Measurements from ENCODE around the gene ABCC3. TPM values are rescaled to one million over a fixed set of nuclear protein-coding genes. Genes with fewer than 3 reads are reported as not detected.

The ABCC3 gene
- total and polyA plus RNA-seq, 2 of the 8 experiments (the other 6 are each of a cell fraction or from before 2014, with no cell fraction given): 0.35 to 0.37 TPM

DNA sequence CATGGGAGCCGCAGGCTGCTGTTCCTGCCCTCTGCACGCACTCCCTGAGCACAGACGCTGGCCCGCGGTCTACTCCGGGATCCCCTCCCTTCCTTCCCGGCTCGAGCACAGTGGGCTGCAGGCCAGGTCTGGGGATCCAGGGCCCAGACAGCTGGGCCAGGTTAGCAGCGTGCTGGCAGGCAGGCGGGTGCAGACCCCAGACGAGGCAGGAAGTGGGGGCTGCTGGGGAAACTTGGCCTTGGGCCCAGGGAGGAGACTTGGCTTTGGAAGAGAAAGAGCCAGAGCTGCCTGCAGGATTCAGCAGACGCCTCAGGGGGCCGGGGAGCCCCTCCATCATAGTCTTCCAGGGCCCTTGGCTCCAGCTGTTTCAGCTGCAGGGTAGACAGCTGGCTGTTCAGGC is 30.2 kb upstream of the ABCC3 start:
- DNase-seq (ENCODE audit: low read depth in 1 of 2, low spot score in 2 of 2): no peak
- TF ChIP-seq KDM1A (IDR thresholded peaks at IDR 0.05; ENCODE audit: borderline replicate concordance, low read length): no peak
- TF ChIP-seq CBX8 (IDR thresholded peaks at IDR 0.05; ENCODE audit: borderline replicate concordance, low read depth, low read length): no peak
- TF ChIP-seq CEBPB (IDR thresholded peaks at IDR 0.05; ENCODE audit: low read depth, low read length): no peak
- TF ChIP-seq POLR2AphosphoS5 (IDR thresholded peaks at IDR 0.05; ENCODE audit: low read depth, low read length): no peak
- no peak for TF ChIP-seq BCL11A (IDR thresholded peaks at IDR 0.05; ENCODE audit: low read depth in 2 of 2, low read length in 2 of 2)
- no peak for TF ChIP-seq SP1 (IDR thresholded peaks at IDR 0.05; ENCODE audit: low read depth, low read length)
- TF ChIP-seq POLR2A (IDR thresholded peaks at IDR 0.05; ENCODE audit: control extremely low read depth in 1 of 2, low read depth in 2 of 2, low read length in 2 of 2): no peak
- TF ChIP-seq CHD2 (IDR thresholded peaks at IDR 0.05; ENCODE audit: low read length): no peak
- TF ChIP-seq TBP (IDR thresholded peaks at IDR 0.05; ENCODE audit: low read depth, low read length): no peak
- TF ChIP-seq POU5F1 (IDR thresholded peaks at IDR 0.05; ENCODE audit: low read depth, low read length): no peak
- no peak for TF ChIP-seq EGR1 (IDR thresholded peaks at IDR 0.05; ENCODE audit: borderline replicate concordance, low read depth, low read length)
- no peak for TF ChIP-seq GTF2F1 (IDR thresholded peaks at IDR 0.05; ENCODE audit: borderline replicate concordance, low read depth, low read length)
- TF ChIP-seq RNF2 (IDR thresholded peaks at IDR 0.05; ENCODE audit: borderline replicate concordance, low read depth, low read length, missing control alignments, poor library complexity, severe bottlenecking): no peak
- no peak for TF ChIP-seq RAD21 (IDR thresholded peaks at IDR 0.05 in 1 of 2, conservative IDR thresholded peaks at IDR 0.05 in 1 of 2; ENCODE audit: low read depth in 2 of 2, low read length in 2 of 2)
- TF ChIP-seq CTBP2 (IDR thresholded peaks at IDR 0.05; ENCODE audit: borderline replicate concordance, insufficient read depth, insufficient read length, low read length): no peak

More for the DNA sequence above, 30.2 kb upstream of the ABCC3 start:
- H3K9ac ChIP-seq (replicated peaks in 1 of 4; ENCODE audit: extremely low read depth in 1 of 4, low read depth in 3 of 4, low read length in 3 of 4): no peak overlapping the region
- H3K4ac ChIP-seq (replicated peaks; ENCODE audit: insufficient read length, low read depth, low read length): no peak overlapping the region
- FAIRE-seq: no peak
- H2BK15ac ChIP-seq (ENCODE audit: low read length): no peak overlapping the region
- H3K79me2 ChIP-seq (ENCODE audit: control insufficient read depth in 1 of 2, insufficient read depth in 2 of 2, low read length in 2 of 2): no peaks in the 10 kb centered on the region
- H3K4me2 ChIP-seq (ENCODE audit: insufficient read depth in 1 of 2, low read depth in 2 of 2, low read length in 2 of 2): no peak overlapping the region
- H3K14ac ChIP-seq (ENCODE audit: insufficient read length): no peak overlapping the region
- H2AK5ac ChIP-seq (ENCODE audit: low read depth, low read length): no peak overlapping the region
- no peak overlapping the region for H2BK12ac ChIP-seq (ENCODE audit: low read depth, low read length)
- peak overlapping the region; percentile 32 for H3K18ac ChIP-seq (ENCODE audit: extremely low read depth, low read length)
- no peaks in the 10 kb centered on the region for H3K23me2 ChIP-seq (ENCODE audit: low read depth, low read length)
- H2BK20ac ChIP-seq (ENCODE audit: low read length): no peak overlapping the region
- no peak overlapping the region for H4K5ac ChIP-seq (ENCODE audit: insufficient read length, low read depth, low read length)
- ChIA-PET CTCF (ENCODE audit: partially characterized antibody) (interaction anchor here (0.9 to 19.7 kb wide), 12 partner anchors 8 to 91 kb away, joined by 3 to 300 read pairs (median 8); partner anchors contain the start of genes ABCC3 and EPN3), POLR2A (ENCODE audit: partially characterized antibody) (interaction anchor here (1.4 kb wide), 1 partner anchor 13 kb away, joined by 5 read pairs; no protein-coding TSS in a partner anchor)
- no peak overlapping the region for H3K23ac ChIP-seq (ENCODE audit: insufficient read length)
- H3K79me1 ChIP-seq (ENCODE audit: low read depth, low read length): no peaks in the 10 kb centered on the region
- no peak overlapping the region for H4K91ac ChIP-seq (replicated peaks; ENCODE audit: insufficient read length, low read length)
- no peak overlapping the region for H3K4me3 ChIP-seq (ENCODE audit: extremely low read depth in 1 of 4, insufficient read depth in 2 of 4, low read depth in 3 of 4, low read length in 4 of 4)
- no peaks in the 10 kb centered on the region for H3K9me3 ChIP-seq (ENCODE audit: insufficient read depth in 2 of 2, low read depth in 1 of 2, low read length in 1 of 2)
- 0 out of 2 replicates have a peak overlapping the region, but pooled peaks have one; percentile 16 for H2BK5ac ChIP-seq (ENCODE audit: low read depth, low read length)
- H4K20me1 ChIP-seq (replicated peaks in 1 of 2; ENCODE audit: control insufficient read depth in 1 of 2, insufficient read depth in 2 of 2, low read length in 2 of 2): no peaks in the 10 kb centered on the region
- no peak overlapping the region for H2BK120ac ChIP-seq (replicated peaks; ENCODE audit: low read depth, low read length)
- no peak overlapping the region for H3K27ac ChIP-seq (ENCODE audit: low read depth, low read length)
- no peak overlapping the region for H3K56ac ChIP-seq (replicated peaks; ENCODE audit: insufficient read length, low read depth, low read length)
- no peaks in the 10 kb centered on the region for H3K36me3 ChIP-seq (ENCODE audit: control insufficient read depth in 2 of 4, insufficient read depth in 4 of 4, low read length in 3 of 4)
- H2AFZ ChIP-seq (ENCODE audit: low read length): no peak overlapping the region
- peak overlapping the region; percentile 69; the same call in 1 of the 2 replicates for H4K8ac ChIP-seq (ENCODE audit: extremely low read depth, insufficient read depth, low read length)
- peaks cover 0 to 15% (median 4%) of the 10 kb centered on the region in 4 experiments; a peak in 5 of 7 replicates for H3K4me1 ChIP-seq (replicated peaks in 1 of 4; ENCODE audit: control insufficient read depth in 3 of 4, insufficient read depth in 4 of 4, low read length in 3 of 4)
- WGBS, 2 experiments (ENCODE audit: extremely low coverage in 1 of 2, insufficient coverage in 1 of 2, insufficient read length in 1 of 2, insufficient replicate concordance in 2 of 2, low coverage in 1 of 2, low lambda C conversion rate in 2 of 2, missing lambda C conversion rate in 1 of 2): 72% methylated on average over 12 of the region's 13 CpGs; no CpG with 5 or more reads in 1 of the 2 experiments
- no peaks in the 10 kb centered on the region for H3K27me3 ChIP-seq (replicated peaks in 1 of 4; ENCODE audit: control insufficient read depth in 3 of 4, extremely low read depth in 1 of 4, insufficient read depth in 3 of 4, low read length in 3 of 4)

Data from H1 (cell line).